Measurements from ENCODE around the gene MIOX. TPM values are rescaled to one million over a fixed set of nuclear protein-coding genes. Genes with fewer than 3 reads are reported as not detected.

The MIOX gene
- polyA plus RNA-seq, 6 donors from 2014 or later, result not detected

DNA sequence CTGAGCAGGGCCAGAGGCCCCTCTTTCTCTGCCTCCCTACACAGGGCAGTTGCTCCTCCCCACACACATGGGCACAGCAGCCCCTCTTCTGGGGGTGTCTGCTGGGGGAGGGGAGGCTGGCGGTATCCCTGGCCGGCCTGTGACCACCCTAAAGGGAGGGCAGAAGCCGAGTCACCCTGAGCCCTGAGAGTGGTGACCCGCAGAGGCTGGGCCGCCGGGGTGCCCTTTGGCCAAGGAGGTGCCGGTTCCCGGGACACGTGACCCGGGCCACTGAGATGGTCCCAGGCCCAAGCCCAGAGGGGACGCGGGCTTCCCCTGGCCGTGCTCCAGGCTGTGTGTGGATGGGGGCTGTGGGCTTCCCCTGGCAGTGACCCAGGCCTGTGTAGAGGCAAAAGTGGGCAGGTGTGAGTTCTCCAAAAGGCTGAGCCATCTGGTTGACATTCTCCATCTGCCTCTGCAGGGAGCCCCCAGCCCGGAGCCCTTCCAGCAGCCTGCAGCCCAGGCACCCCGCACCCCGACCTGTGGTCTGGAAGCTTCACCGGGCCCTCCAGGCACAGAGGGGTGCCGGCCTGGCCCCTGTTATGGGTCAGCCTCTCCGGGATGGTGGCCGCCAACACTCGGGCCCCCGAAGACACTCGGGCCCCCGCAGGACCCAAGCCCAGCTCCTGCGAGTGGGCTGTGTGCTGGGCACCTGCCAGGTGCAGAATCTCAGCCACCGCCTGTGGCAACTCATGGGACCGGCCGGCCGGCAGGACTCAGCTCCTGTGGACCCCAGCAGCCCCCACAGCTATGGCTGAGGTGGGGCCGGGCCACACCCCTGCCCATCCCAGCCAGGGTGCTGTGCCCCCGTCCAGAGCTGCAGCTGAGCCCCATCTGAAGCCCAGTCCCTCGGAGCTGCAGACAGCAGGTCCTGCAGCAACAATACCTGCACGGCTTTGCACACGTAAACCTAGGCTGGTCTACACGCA, 4.3 kb upstream of the MIOX start:
- Mint-ChIP-seq H3K9me3 (no peaks in the 10 kb centered on the region), H3K4me3 (peak overlapping the region; percentile 38 to 88 (median 78)), H3K4me1 (peaks cover 7 to 16% (median 15%) of the 10 kb centered on the region in 3 donors), H3K27me3 (peaks cover 0 to 32% (median 6%) of the 10 kb centered on the region in 3 donors), H3K27ac (no peak overlapping the region), H3K36me3 (no peaks in the 10 kb centered on the region)
- ATAC-seq (ENCODE audit: low read depth in 2 of 2) (no peak), DNase-seq (no peak)

DNA sequence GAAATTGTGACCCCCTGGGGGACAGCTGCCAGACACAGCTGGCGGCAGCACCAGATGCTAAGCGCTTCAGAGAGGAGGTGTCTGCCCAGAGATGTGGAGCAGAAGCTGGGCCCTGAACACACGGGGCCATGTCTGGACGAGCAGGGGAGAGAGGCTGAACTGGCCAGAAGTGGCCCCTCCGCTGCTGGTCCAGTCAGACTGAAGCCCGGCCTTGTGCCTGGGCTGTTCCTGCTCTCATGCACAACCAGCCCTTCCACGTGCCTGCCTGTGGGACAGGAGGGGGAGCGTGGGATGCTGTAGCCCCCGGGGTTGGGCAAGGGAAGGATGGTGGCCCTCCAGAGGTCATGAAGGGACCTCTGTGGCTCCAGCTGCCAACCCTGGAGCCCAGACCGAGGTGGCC, 3.6 kb upstream of the MIOX start:
- DNase-seq (no peak), ATAC-seq (ENCODE audit: low read depth in 2 of 2) (no peak)
- Mint-ChIP-seq H3K27me3 (peaks cover 0 to 32% (median 6%) of the 10 kb centered on the region in 3 donors), H3K36me3 (no peaks in the 10 kb centered on the region), H3K9me3 (no peaks in the 10 kb centered on the region), H3K27ac (no peak overlapping the region), H3K4me3 (peak overlapping the region in 3 of 8 donors; percentile 34 to 65 (median 48)), H3K4me1 (peaks cover 7 to 16% (median 15%) of the 10 kb centered on the region in 3 donors)

DNA sequence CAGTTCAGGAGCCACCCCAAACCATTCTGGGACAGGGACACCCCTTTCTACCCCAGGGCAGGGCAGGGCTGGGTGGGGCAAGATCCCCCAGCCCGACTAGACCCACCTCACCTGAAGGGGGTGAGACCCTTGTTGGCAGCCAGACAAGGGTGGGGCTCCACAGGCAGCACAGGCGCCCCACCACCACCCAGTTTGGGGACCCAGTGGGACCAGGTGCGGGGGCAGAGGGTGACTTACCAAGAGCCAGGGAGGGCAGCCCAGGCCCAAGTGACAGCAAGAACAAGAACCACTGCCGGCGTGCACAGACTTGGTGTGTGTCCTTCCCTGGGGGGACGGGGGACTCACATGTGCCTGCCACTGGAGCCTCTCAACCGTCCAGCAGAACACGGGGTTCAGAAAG, 3.1 kb upstream of the MIOX start:
- Mint-ChIP-seq H3K27me3 (peaks cover 0 to 32% (median 6%) of the 10 kb centered on the region in 3 donors), H3K27ac (peak overlapping the region in 1 of 6 donors; percentile 33), H3K4me1 (peaks cover 7 to 16% (median 15%) of the 10 kb centered on the region in 3 donors), H3K4me3 (peak overlapping the region in 2 of 8 donors; percentile 18 to 65), H3K9me3 (no peaks in the 10 kb centered on the region), H3K36me3 (no peaks in the 10 kb centered on the region)
- ATAC-seq (ENCODE audit: low read depth in 2 of 2) (no peak), DNase-seq (no peak)

DNA sequence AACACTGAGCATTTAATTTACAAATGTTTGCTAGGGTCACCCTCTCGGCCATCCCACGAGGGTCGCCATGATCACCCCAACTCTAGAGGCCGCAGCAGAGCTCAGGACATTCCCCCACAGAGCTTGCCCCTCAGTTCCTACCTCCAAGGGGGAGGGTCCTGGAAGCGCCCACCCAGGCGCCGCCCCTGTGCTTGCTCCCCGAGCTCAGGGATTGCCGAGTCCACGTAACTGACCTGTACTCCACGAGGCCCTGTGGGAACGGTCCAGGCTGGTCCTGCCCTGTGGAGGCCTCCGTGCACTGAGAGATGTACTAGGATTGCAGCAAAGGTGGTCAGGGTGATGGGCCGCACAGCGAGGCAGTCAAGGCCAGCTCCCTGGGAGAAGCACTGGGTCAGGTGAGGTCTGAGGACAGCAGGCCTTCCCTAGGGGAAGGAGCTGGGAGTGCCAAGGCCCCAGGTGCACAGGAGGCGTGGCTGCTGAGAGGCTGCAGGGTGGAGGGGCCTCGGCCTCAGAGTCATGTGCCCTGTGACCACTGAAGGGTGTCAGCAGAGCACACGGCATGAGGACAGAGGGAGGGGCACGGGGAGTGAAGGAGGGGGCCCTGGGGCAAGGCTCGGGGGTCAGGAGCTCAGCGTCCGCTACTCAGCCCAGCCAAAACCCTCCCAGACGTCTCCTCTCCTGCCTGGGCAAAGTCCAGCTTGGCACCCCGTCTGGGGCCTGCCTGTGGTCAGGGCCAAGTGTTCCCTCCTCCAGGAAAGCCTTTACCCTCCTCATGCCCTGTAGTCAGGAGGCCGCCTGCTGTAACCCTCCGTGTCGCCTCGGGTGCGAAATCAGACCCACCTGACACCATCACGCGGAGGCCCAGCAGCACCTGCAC, 2.4 kb upstream of the MIOX start:
- Mint-ChIP-seq H3K36me3 (no peaks in the 10 kb centered on the region), H3K4me3 (peak overlapping the region in 3 of 8 donors; percentile 18 to 50 (median 40)), H3K9me3 (no peaks in the 10 kb centered on the region), H3K4me1 (peaks cover 7 to 16% (median 15%) of the 10 kb centered on the region in 3 donors), H3K27me3 (peaks cover 0 to 32% (median 6%) of the 10 kb centered on the region in 3 donors), H3K27ac (peak overlapping the region in 1 of 6 donors; percentile 33)
- ATAC-seq (ENCODE audit: low read depth in 2 of 2) (peak in 1 of 2 donors; percentile 15), DNase-seq (no peak)

DNA sequence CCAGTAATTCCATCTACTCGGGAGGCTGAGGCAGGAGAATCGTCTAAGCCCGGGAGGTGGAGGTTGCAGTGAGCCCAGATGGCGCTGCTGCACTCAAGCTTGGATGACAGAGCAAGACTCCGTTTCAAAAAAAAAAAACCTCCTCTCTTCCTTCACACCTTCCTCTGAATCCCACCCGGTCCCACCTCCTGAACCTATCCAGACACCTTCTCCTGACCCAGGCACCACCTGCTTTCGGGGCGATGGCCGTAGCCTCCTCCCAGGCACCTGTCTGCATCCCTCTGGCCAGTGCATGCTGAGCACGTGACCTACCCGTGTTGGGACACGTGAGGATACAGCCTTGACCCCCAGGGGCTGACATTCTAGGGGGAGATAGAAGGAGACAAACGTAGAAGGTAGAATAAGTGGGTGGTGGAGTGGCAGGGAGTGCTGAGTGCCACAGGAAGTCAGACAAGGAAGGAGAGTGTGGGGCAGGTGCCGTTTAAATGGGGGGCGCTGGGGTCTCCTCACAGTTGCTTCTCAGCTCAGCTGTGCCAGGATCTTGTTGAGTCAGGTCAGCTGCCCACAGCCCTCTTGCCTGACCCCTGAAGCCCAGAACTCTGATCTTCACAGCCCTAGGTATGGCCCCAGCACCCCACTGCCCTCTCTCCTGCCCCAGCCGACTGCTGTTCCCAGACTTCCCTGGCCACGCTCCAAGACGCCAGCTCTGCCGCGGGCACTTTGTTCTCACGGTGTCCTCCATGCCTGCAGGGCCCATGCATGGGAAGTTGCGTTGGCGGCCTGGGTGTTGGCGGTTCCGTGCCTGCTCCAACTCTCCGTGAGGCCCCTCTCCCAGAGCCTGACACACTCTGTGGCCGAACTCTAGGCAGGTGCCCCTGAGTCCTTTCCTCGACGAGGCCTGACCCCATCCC, 1.2 kb upstream of the MIOX start:
- H3K27me3 Mint-ChIP-seq, result peaks cover 0 to 22% (median 0%) of the 10 kb centered on the region in 3 donors
- H3K4me3 Mint-ChIP-seq, result peak overlapping the region in 2 of 8 donors; percentile 1 to 76
- H3K27ac Mint-ChIP-seq, result peak overlapping the region in 3 of 6 donors; percentile 65 to 70 (median 69)
- H3K9me3 Mint-ChIP-seq, result no peaks in the 10 kb centered on the region
- DNase-seq, result no peak
- H3K4me1 Mint-ChIP-seq, result peaks cover 4 to 9% (median 6%) of the 10 kb centered on the region in 3 donors
- no peak for ATAC-seq (ENCODE audit: low read depth in 2 of 2)
- no peaks in the 10 kb centered on the region for H3K36me3 Mint-ChIP-seq

DNA sequence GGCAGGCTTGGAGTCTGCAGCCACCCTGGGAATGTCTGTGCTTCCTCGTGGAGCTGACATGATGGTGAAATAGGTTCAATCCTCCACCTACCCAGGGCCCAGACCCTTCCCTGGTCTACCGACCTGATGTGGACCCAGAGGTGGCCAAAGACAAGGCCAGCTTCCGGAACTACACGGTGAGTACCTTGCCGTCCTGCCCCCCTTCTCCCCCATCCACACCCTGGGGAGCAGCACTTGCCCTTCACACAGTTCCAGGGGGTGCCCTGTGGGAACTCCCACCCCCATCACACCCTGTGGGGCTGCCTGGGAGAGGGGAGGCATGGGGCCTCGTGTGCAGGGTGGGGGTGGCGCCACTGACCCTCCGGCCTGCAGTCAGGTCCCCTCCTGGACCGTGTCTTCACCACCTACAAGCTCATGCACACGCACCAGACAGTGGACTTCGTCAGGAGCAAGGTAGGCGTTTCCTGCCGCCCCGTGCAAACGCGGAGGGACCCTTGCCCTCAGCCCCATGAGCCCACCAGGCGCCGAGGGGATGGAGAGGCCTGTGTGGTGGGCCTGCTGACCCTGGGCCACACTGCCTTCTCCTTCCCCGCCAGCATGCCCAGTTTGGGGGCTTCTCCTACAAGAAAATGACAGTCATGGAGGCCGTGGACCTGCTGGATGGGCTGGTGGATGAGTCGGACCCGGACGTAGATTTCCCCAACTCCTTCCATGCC, 789 bp downstream of the MIOX start:
- H3K27me3 Mint-ChIP-seq, result peaks cover 0 to 22% (median 5%) of the 10 kb centered on the region in 3 donors
- H3K4me1 Mint-ChIP-seq, result peaks cover 11 to 17% (median 14%) of the 10 kb centered on the region in 3 donors
- H3K27ac Mint-ChIP-seq, result peak overlapping the region in 2 of 6 donors; percentile 2 to 24
- no peaks in the 10 kb centered on the region for H3K9me3 Mint-ChIP-seq
- ATAC-seq (ENCODE audit: low read depth in 2 of 2), result no peak
- no peak overlapping the region for H3K4me3 Mint-ChIP-seq
- H3K36me3 Mint-ChIP-seq, result no peaks in the 10 kb centered on the region
- DNase-seq, result no peak

DNA sequence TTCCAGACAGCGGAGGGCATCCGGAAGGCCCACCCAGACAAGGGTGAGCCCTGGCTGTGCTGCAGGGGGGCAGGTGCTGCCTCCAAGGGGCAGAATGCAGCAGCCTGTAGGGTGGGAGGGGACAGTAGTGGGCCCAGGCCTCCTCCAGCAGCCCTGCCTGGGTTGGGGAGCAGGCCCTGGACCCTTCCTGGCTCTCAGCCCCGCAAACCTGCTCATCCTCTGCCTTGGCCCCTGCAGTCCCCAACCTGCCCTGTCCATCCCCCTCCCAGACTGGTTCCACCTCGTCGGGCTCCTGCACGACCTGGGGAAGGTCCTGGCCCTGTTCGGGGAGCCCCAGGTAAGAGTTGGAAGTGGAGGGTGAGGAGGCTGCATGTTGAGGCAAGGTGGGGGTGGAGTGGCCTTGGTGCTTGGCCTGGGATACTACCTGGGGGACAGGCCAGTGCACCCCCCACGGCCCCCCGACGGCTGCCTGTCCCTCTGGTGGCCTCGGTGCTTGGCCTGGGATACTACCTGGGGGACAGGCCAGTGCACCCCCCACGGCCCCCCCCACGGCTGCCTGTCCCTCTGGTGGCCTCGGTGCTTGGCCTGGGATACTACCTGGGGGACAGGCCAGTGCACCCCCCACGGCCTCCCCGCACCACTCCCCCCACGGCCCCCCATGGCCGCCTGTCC, 1.5 kb downstream of the MIOX start:
- Mint-ChIP-seq H3K27me3 (peaks cover 0 to 18% (median 5%) of the 10 kb centered on the region in 3 donors), H3K4me3 (no peak overlapping the region)

DNA sequence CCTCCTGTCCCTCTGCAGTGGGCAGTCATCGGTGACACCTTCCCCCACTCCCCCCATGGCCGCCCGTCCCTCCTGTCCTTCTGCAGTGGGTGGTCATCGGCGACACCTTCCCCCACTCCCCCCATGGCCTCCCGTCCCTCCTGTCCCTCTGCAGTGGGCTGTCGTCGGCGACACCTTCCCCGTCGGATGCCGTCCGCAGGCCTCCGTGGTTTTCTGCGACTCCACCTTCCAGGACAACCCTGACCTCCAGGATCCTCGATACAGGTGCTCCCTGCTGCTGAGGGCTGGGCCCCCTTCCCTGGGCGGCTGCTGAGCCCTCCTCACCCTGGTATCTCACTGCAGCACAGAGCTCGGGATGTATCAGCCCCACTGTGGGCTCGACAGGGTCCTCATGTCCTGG, 2.2 kb downstream of the MIOX start:
- Mint-ChIP-seq H3K27me3 (peaks cover 0 to 14% (median 5%) of the 10 kb centered on the region in 3 donors), H3K36me3 (no peaks in the 10 kb centered on the region), H3K4me1 (peaks cover 11 to 17% (median 12%) of the 10 kb centered on the region in 3 donors), H3K27ac (no peak overlapping the region), H3K4me3 (no peak overlapping the region), H3K9me3 (no peaks in the 10 kb centered on the region)
- no peak for DNase-seq
- no peak for ATAC-seq (ENCODE audit: low read depth in 2 of 2)

More for the DNA sequence above, 1.5 kb downstream of the MIOX start:
- Mint-ChIP-seq H3K36me3 (no peaks in the 10 kb centered on the region), H3K27ac (no peak overlapping the region), H3K4me1 (peaks cover 11 to 17% (median 14%) of the 10 kb centered on the region in 3 donors), H3K9me3 (no peaks in the 10 kb centered on the region)
- ATAC-seq (ENCODE audit: low read depth in 2 of 2), result no peak
- DNase-seq, result no peak

DNA sequence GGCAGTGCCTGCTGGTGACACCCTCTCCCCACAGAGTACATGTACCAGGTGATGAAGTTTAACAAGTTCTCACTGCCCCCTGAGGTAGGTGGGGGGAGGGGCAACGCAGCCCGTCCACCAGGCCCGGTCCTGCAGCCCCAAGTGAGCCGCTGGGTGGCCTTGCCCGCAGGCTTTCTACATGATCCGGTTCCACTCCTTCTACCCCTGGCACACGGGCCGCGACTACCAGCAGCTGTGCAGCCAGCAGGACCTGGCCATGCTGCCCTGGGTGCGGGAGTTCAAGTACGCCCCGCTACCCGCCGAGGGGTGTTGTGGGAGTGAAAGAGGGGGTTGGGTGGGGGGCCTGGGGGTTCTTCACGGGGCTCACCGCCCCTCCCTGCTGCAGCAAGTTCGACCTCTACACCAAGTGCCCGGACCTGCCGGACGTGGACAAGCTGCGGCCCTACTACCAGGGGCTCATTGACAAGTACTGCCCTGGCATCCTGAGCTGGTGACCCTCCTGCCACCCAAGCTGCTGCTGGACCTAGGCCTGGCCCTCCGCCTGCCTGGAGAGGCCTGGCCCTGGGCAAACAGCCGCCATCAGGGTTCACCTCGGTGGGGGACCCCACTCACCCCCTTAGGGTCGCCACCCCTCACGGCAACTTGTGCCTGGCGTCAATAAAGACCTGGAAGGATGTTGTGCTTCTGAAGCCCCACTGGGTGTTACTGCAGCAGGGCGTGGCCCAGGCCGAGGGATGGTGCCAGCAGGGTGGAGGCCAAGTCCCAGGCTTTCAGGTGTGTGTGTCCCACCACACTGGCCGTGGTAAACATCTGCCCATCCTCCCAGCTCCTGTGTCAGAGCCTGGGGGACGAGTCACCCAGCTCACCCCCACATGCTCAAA, 2.9 kb downstream of the MIOX start:
- peaks cover 7 to 15% (median 8%) of the 10 kb centered on the region in 3 donors for H3K4me1 Mint-ChIP-seq
- no peak overlapping the region for H3K27ac Mint-ChIP-seq

DNA sequence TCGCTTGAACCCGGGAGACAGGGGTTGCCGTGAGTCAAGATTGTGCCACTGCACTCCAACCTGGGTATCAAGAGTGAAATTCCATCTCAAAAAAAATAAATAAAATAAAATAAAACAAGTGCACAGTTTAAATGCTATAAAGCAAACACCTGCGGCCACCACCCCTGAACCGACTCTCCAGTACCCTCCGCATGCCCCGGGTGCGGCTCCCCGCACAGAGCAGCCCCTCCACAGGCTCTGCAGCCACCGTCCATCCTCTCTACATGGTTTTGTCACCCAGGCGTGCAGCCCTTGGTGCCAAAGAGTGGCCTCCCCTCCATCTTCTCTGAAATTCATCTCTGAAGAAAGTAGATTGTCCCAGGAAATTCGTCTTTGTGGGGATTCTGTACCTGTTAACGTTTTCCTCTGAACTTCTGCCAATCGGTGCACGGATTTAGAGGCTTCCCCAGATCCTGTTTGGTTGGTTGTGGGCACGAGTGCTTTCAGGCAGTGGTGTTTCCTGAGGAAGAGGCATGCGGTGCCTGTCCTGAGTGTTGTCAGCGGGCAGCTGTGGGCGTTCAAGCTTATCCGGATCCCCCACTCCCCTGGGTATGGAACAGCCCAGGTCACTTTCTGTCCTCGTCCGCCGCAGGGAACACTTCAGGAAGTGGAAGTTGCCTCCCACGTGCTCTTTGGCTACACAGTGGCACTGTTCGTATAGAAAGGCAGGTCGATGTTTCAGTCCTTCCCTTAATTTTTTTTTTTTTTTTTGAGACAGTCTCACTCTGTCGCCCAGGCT, 4.1 kb downstream of the MIOX start:
- DNase-seq, result no peak
- no peaks in the 10 kb centered on the region for H3K36me3 Mint-ChIP-seq
- H3K27ac Mint-ChIP-seq, result peak overlapping the region in 3 of 6 donors; percentile 49 to 76 (median 54)
- peak; percentile 18 to 32 for ATAC-seq (ENCODE audit: low read depth in 2 of 2)
- H3K27me3 Mint-ChIP-seq, result peaks cover 0 to 5% (median 4%) of the 10 kb centered on the region in 3 donors
- no peaks in the 10 kb centered on the region for H3K9me3 Mint-ChIP-seq
- peak overlapping the region in 4 of 8 donors; percentile 5 to 68 (median 49) for H3K4me3 Mint-ChIP-seq
- H3K4me1 Mint-ChIP-seq, result peaks cover 7 to 12% (median 8%) of the 10 kb centered on the region in 3 donors

More for the DNA sequence above, 2.9 kb downstream of the MIOX start:
- ATAC-seq (ENCODE audit: low read depth in 2 of 2) (no peak), DNase-seq (no peak)
- H3K9me3 Mint-ChIP-seq, result no peaks in the 10 kb centered on the region
- no peaks in the 10 kb centered on the region for H3K36me3 Mint-ChIP-seq
- H3K27me3 Mint-ChIP-seq, result peaks cover 0 to 10% (median 5%) of the 10 kb centered on the region in 3 donors
- no peak overlapping the region for H3K4me3 Mint-ChIP-seq

Data from naive B cell (primary cell).